ENCODE measurements around the gene TTLL9. TPM values are rescaled to one million over a fixed set of nuclear protein-coding genes. Genes with fewer than 3 reads are reported as not detected.

Gene TTLL9
- total RNA-seq, 6 donors from 2014 or later = 0.31 to 20.7 (median 4.4) TPM

GRCh38 chr20:31972471-31973021 is 102.1 kb downstream of the TTLL9 start:
- no peak for DNase-seq
- no peak for ATAC-seq (ENCODE audit: low FRiP score in 2 of 2)
- Histone ChIP-seq H3K4me3 (no peak overlapping the region), H3K36me3 (no peaks in the 10 kb centered on the region), H3K27me3 (peaks cover 0 to 4% (median 2%) of the 10 kb centered on the region in 4 donors), H3K27ac (no peak overlapping the region), H3K9me3 (no peaks in the 10 kb centered on the region), H3K4me1 (peaks cover 3 to 14% (median 4%) of the 10 kb centered on the region in 4 donors)
- no peak for TF ChIP-seq POLR2A (IDR thresholded peaks at IDR 0.05)
- TF ChIP-seq CTCF (IDR thresholded peaks at IDR 0.05) = no peak
- no peak for TF ChIP-seq EP300 (IDR thresholded peaks at IDR 0.05)
- TF ChIP-seq POLR2AphosphoS5 (IDR thresholded peaks at IDR 0.05) = no peak
- 27 to 38% methylated on average over 4 of the region's 4 CpGs for WGBS, 2 donors

GRCh38 chr20:31974296-31974695 is 103.9 kb downstream of the TTLL9 start:
- Histone ChIP-seq H3K27ac (no peak overlapping the region), H3K36me3 (no peaks in the 10 kb centered on the region), H3K4me3 (no peak overlapping the region), H3K4me1 (no peaks in the 10 kb centered on the region), H3K9me3 (no peaks in the 10 kb centered on the region), H3K27me3 (no peaks in the 10 kb centered on the region)
- no peak for TF ChIP-seq EP300 (IDR thresholded peaks at IDR 0.05)
- DNase-seq = no peak
- WGBS, 2 donors = 90 to 91% methylated on average over 2 of the region's 2 CpGs
- ATAC-seq (ENCODE audit: low FRiP score in 2 of 2) = no peak

GRCh38 chr20:31974951-31975487 is 104.6 kb downstream of the TTLL9 start:
- H3K27me3 ChIP-seq = no peaks in the 10 kb centered on the region
- WGBS, 2 donors = 53 to 56% methylated on average over 9 to 10 of the region's 10 CpGs

GRCh38 chr20:31975874-31976273 is 105.4 kb downstream of the TTLL9 start:
- ATAC-seq (ENCODE audit: low FRiP score in 2 of 2) (no peak), DNase-seq (no peak)
- no peaks in the 10 kb centered on the region for H3K4me1 ChIP-seq
- TF ChIP-seq POLR2A (IDR thresholded peaks at IDR 0.05) = no peak
- no peak for TF ChIP-seq EP300 (IDR thresholded peaks at IDR 0.05)
- TF ChIP-seq CTCF (IDR thresholded peaks at IDR 0.05) = no peak
- H3K36me3 ChIP-seq = no peaks in the 10 kb centered on the region
- WGBS, 2 donors = 78 to 87% methylated on average over 2 of the region's 2 CpGs
- no peaks in the 10 kb centered on the region for H3K27me3 ChIP-seq
- no peak overlapping the region for H3K27ac ChIP-seq
- H3K4me3 ChIP-seq = no peak overlapping the region
- no peaks in the 10 kb centered on the region for H3K9me3 ChIP-seq

More at GRCh38 chr20:31974951-31975487, 104.6 kb downstream of the TTLL9 start:
- no peaks in the 10 kb centered on the region for H3K36me3 ChIP-seq
- no peak for ATAC-seq (ENCODE audit: low FRiP score in 2 of 2)
- H3K9me3 ChIP-seq = no peaks in the 10 kb centered on the region
- no peak for TF ChIP-seq POLR2A (IDR thresholded peaks at IDR 0.05)
- no peak for TF ChIP-seq CTCF (IDR thresholded peaks at IDR 0.05)
- TF ChIP-seq EP300 (IDR thresholded peaks at IDR 0.05) = no peak
- TF ChIP-seq POLR2AphosphoS5 (IDR thresholded peaks at IDR 0.05) = no peak
- no peak overlapping the region for H3K27ac ChIP-seq
- peak in 1 of 2 donors; percentile 47 for DNase-seq
- no peak overlapping the region for H3K4me3 ChIP-seq
- H3K4me1 ChIP-seq = no peaks in the 10 kb centered on the region

GRCh38 chr20:31977080-31977479 is 106.6 kb downstream of the TTLL9 start:
- H3K27ac ChIP-seq = no peak overlapping the region
- no peaks in the 10 kb centered on the region for H3K9me3 ChIP-seq
- DNase-seq (no peak), ATAC-seq (ENCODE audit: low FRiP score in 2 of 2) (no peak)
- no peak overlapping the region for H3K4me3 ChIP-seq
- H3K27me3 ChIP-seq = no peaks in the 10 kb centered on the region
- no peaks in the 10 kb centered on the region for H3K4me1 ChIP-seq
- TF ChIP-seq POLR2AphosphoS5 (IDR thresholded peaks at IDR 0.05) = no peak
- TF ChIP-seq EP300 (IDR thresholded peaks at IDR 0.05) = no peak
- TF ChIP-seq POLR2A (IDR thresholded peaks at IDR 0.05) = no peak
- no peak for TF ChIP-seq CTCF (IDR thresholded peaks at IDR 0.05)
- H3K36me3 ChIP-seq = no peaks in the 10 kb centered on the region
- WGBS, 2 donors = 82 to 86% methylated on average over 4 of the region's 4 CpGs

Measured in upper lobe of left lung (tissue), 6 donors.